Glutamatergic neuron (in vitro differentiated cells): ENCODE measurements around the gene LIN7A. TPM values are rescaled to one million over a fixed set of nuclear protein-coding genes. Genes with fewer than 3 reads are reported as not detected.

Source experiments
- DNase-seq: peaks from one replicate; pipeline ENCODE4 v3.0.0; 2022
- H3K27ac Mint-ChIP-seq: one replicate; pipeline ENCODE4 v1.8.0; 2020; ENCODE audit warnings: mild to moderate bottlenecking, mixed read lengths, inconsistent platforms; ENCODE audit not compliant: unreplicated experiment
- H3K27me3 Mint-ChIP-seq: one replicate; pipeline ENCODE4 v1.8.0; 2020; ENCODE audit warnings: mild to moderate bottlenecking, moderate library complexity, mixed read lengths, inconsistent platforms; ENCODE audit not compliant: unreplicated experiment
- H3K36me3 Mint-ChIP-seq: one replicate; pipeline ENCODE4 v1.8.0; 2020; ENCODE audit warnings: mild to moderate bottlenecking, mixed read lengths, inconsistent platforms; ENCODE audit not compliant: unreplicated experiment
- H3K4me1 Mint-ChIP-seq: one replicate; pipeline ENCODE4 v1.8.0; 2020; ENCODE audit warnings: mild to moderate bottlenecking, low read depth, mixed read lengths, inconsistent platforms; ENCODE audit not compliant: unreplicated experiment
- H3K4me3 Mint-ChIP-seq: one replicate; pipeline ENCODE4 v1.8.0; 2020; ENCODE audit warnings: mild to moderate bottlenecking, mixed read lengths, inconsistent platforms; ENCODE audit not compliant: unreplicated experiment
- H3K9me3 Mint-ChIP-seq: one replicate; pipeline ENCODE4 v1.8.0; 2020; ENCODE audit warnings: mild to moderate bottlenecking, moderate library complexity, mixed read lengths, inconsistent platforms; ENCODE audit not compliant: unreplicated experiment
- total RNA-seq: library from RNA; stranded (reverse); fragmentation: NEBNext Ultra II Directional; extraction: Animal tissue kit (Norgen Biotek cat#: 25700); gene quantifications from one replicate; pipeline ENCODE4 v1.2.1, GENCODE V29; 2021; ENCODE audit not compliant: unreplicated experiment
- TF ChIP-seq, protein P1 (sequence below): fragments of 200-600 bp; sonication (generic); IDR thresholded peaks from one replicate; pipeline ENCODE4 v1.5.0; 2021; ENCODE audit not compliant: partially characterized antibody, unreplicated experiment

LIN7A gene
- total RNA-seq, 1 donor from 2014 or later: 41.9 TPM

DNA sequence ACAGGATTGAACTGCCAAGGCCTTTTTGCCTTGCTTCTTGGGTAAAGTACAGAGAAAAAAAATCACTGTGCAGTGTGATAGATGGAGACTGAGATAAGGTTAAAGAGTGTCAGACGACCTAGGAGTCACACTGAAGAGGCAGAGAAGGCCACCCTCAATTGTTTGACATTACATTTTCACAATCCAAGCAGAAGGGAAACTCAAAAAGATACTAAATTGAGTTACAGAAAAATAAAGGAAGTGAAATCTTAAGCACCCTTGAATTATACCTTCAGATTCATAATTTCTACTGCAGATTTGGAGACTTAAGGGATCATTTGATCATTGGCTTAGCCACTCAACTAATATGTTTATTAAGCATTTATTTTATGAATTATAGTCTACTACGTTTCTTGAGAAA, 123.9 kb downstream of the LIN7A start:
- H3K27me3 Mint-ChIP-seq: no peaks in the 10 kb centered on the region
- H3K9me3 Mint-ChIP-seq: no peaks in the 10 kb centered on the region
- no peak overlapping the region for H3K4me3 Mint-ChIP-seq
- TF ChIP-seq, protein P1, sequence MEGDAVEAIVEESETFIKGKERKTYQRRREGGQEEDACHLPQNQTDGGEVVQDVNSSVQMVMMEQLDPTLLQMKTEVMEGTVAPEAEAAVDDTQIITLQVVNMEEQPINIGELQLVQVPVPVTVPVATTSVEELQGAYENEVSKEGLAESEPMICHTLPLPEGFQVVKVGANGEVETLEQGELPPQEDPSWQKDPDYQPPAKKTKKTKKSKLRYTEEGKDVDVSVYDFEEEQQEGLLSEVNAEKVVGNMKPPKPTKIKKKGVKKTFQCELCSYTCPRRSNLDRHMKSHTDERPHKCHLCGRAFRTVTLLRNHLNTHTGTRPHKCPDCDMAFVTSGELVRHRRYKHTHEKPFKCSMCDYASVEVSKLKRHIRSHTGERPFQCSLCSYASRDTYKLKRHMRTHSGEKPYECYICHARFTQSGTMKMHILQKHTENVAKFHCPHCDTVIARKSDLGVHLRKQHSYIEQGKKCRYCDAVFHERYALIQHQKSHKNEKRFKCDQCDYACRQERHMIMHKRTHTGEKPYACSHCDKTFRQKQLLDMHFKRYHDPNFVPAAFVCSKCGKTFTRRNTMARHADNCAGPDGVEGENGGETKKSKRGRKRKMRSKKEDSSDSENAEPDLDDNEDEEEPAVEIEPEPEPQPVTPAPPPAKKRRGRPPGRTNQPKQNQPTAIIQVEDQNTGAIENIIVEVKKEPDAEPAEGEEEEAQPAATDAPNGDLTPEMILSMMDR: no peak
- DNase-seq: no peak
- no peaks in the 10 kb centered on the region for H3K36me3 Mint-ChIP-seq
- H3K4me1 Mint-ChIP-seq: no peaks in the 10 kb centered on the region
- no peak overlapping the region for H3K27ac Mint-ChIP-seq

DNA sequence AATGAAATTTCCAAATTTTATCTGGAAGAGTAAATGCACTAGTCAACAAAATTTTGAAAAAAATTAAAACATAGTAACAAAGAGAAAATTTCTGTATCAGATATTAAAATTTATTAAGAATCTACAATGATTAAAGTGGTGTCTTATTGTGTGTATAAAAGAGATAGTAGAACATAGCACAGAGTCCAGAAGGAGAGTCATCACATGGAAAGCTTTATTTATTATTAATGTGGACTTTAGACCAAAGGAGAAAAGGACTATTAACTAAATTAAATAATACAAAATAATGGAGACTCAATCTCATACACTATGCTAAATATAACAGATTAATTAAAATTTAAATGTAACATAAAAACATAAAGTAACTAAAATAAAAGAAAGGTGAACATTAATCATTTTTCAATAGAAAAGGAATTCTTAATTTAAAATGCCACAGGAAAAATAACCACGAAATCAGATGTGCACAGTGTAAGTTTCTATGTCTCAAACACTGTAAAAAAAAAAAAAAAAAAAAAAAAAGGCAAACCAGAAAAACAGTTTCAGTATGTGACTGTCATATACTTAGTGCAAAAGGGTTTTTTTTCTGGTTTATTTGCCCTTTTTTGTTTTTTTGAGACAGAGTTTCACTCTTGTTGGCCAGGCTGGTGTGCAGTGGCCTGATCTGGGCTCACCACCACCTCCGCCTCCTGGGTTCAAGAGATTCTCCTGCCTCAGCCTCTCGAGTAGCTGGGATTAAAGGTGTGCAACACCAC, 125.6 kb downstream of the LIN7A start:
- no peaks in the 10 kb centered on the region for H3K4me1 Mint-ChIP-seq
- no peak overlapping the region for H3K27ac Mint-ChIP-seq
- H3K9me3 Mint-ChIP-seq: no peaks in the 10 kb centered on the region
- no peaks in the 10 kb centered on the region for H3K27me3 Mint-ChIP-seq
- TF ChIP-seq, protein P1: no peak
- H3K36me3 Mint-ChIP-seq: no peaks in the 10 kb centered on the region
- DNase-seq: no peak
- H3K4me3 Mint-ChIP-seq: no peak overlapping the region

DNA sequence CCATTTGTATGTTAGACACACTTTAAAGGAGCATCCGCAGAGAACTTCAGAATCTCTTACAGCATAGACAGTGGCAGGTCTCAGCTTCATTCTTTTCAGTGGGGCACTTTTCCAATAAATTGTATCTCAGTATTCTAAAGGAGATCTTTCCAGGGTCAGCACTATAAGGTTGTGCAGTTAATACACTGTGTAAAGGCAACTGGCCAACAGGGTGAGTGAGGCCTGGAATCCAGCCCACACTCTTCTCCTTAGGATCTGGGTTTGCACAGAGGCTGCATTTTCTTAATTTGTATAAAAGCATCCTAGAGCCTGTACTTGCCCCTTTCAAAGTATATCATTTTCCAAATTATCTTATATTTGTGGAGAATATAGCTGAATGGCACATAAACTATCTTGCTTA, 126.9 kb downstream of the LIN7A start:
- TF ChIP-seq, protein P1: no peak
- Mint-ChIP-seq H3K36me3 (no peaks in the 10 kb centered on the region), H3K4me1 (no peaks in the 10 kb centered on the region), H3K9me3 (no peaks in the 10 kb centered on the region), H3K4me3 (no peak overlapping the region), H3K27ac (no peak overlapping the region), H3K27me3 (no peaks in the 10 kb centered on the region)
- no peak for DNase-seq

DNA sequence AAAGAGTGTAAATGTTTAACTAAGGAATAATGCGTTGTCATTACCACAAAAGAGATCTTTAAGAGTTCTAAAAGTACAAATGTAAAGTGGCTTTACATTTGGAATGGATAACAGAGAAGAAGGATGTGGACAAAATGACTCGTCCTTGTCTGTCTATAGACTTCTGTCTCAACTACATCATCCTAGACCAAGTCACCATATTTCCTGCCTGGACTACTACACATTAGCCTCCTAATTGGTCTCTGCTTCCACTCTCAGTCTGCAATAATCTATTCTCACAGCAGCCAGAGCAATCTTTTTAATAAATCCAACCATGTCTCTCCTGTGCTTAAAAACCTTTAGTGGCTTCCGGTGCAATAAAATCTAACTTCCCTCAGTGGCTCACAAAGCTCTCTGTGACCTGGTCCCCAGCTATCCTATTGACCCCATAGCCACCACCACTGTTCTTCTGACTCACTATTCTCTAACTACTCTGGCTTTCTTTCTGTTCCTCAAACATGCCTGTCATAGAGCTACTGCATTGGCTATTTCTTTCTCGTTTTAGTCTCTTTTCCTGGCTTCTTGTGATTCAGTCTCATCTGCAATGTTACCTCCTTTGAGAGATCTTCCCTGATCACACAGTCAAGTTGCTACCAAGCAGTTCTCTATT, 130.0 kb downstream of the LIN7A start:
- no peak overlapping the region for H3K27ac Mint-ChIP-seq
- peaks cover 8% of the 10 kb centered on the region for H3K36me3 Mint-ChIP-seq
- no peaks in the 10 kb centered on the region for H3K4me1 Mint-ChIP-seq
- no peak for DNase-seq
- TF ChIP-seq, protein P1: no peak
- H3K4me3 Mint-ChIP-seq: no peak overlapping the region
- H3K27me3 Mint-ChIP-seq: no peaks in the 10 kb centered on the region
- H3K9me3 Mint-ChIP-seq: no peaks in the 10 kb centered on the region

DNA sequence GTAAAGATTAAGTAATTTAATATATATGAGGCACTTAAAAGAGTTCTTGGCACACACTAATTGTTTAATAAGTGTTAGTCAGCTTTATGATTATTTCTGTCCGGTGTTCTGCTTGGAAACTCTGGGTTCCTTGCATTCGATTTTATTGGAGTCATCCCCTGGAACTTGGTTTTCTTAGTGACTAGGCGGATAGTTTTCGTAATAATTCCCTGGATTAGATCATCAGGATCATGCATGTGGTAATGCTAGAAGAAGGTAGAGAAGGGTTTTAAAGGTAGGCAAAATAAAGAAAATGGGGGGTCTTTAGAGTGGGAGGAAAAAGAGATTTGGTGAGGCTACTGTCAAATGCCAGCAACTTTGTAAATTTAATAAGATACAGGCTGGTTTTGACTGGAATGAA, 132.6 kb downstream of the LIN7A start:
- Mint-ChIP-seq H3K9me3 (no peaks in the 10 kb centered on the region), H3K27me3 (no peaks in the 10 kb centered on the region), H3K27ac (no peak overlapping the region), H3K36me3 (peaks cover 9% of the 10 kb centered on the region), H3K4me3 (no peak overlapping the region), H3K4me1 (no peaks in the 10 kb centered on the region)
- DNase-seq: no peak
- TF ChIP-seq, protein P1: no peak
